Activated T-cell treated with anti-CD3 and anti-CD28 coated beads for 24 hours (primary cell): ENCODE data around the gene APOA5.
"Not testable (repeated sequence)": the region's sequence is repeated elsewhere in the genome, so short reads cannot be mapped to it uniquely, and the experiment has no call there.

Source experiments
- DNase-seq: peaks from one replicate; pipeline ENCODE4 v3.0.0-alpha.2; 2020; ENCODE audit warnings: low read depth

Gene APOA5

GRCh38 chr11:116827461-116827860, 35.8 kb upstream of the APOA5 start:
- no peak for DNase-seq

DNA sequence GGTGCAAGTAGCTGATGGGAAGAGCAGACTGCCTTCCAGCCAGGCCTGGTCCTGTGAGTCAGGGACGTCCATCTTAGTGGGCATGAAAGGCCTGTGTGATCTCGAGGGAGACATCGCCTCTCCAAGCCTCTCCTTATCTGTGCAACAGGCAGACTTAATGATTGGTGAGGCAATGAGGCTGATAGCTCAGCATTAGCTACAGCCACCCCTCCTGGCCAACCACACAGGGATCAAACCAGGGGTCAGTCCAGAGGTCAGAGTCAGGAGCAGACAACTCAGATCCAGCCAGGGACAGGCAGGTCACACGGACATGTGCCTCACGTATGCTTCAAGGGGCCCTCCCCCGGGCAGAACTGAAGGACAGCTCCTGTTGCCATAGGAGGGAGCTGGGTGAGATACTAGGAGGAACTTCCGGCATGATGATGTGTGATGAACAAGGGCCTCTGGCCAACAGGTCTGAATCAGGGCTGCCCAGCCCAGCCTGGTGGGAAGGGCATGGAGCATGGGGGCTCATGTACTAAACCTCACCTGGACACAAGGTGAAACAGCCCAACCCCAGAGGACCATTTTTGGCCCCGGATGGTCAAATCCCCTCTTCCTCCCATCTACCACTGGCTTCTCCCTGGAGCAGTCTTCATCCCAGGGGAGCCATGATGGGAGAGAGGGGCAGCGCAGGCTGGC, 35.2 kb upstream of the APOA5 start:
- no peak for DNase-seq

GRCh38 chr11:116825854-116826750, 34.4 kb upstream of the APOA5 start:
- DNase-seq, result no peak

GRCh38 chr11:116825434-116825833, 33.8 kb upstream of the APOA5 start:
- no peak for DNase-seq

DNA sequence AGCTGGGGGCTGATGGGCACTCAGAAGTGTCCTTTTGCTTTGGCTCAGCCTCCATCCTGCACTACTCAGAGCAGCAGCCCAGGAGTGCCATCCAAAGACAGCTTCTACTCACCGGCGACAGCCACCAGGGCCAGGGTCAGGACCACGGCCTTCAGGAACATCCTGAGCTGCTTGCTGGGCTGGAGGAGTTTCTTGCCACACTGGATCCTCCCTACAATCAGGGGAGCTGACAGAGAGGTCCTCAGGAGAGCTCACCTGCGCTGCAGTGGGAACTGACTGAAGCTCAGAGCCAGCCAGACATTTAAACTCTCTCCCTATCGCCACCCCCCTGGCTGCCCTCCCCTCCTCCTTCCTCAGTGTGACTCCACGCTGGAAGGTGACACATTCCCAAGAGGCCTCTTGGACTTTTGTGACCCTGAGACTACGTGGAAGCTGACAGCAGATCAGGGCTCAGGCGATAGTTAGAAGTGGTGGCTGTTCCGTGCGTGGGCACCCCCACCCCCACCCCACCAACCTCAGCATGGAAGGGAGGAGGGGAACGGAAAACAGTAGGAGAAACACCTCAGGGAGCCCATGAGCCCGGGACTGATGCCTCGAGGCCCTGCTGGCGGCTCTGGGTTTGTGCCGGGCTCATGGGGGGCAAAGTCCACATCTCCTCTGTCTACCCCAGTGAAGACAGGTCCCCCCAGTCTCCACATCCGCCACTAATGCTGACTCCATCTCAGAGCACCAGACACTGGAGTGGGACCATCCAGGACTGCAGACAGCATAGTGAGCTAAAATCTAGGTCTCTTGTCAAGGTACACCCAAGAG, 31.6 kb upstream of the APOA5 start, which contains the start of gene APOA4:
TSS of gene APOA4 (minus strand) at position 274 of the 813 bp plus-strand sequence. CDS start at position 161, 113 bp downstream.
- no peak for DNase-seq

- no peak for DNase-seq
Observed at GRCh38 chr11:116822575-116822974, 30.9 kb upstream of the APOA5 start.

DNA sequence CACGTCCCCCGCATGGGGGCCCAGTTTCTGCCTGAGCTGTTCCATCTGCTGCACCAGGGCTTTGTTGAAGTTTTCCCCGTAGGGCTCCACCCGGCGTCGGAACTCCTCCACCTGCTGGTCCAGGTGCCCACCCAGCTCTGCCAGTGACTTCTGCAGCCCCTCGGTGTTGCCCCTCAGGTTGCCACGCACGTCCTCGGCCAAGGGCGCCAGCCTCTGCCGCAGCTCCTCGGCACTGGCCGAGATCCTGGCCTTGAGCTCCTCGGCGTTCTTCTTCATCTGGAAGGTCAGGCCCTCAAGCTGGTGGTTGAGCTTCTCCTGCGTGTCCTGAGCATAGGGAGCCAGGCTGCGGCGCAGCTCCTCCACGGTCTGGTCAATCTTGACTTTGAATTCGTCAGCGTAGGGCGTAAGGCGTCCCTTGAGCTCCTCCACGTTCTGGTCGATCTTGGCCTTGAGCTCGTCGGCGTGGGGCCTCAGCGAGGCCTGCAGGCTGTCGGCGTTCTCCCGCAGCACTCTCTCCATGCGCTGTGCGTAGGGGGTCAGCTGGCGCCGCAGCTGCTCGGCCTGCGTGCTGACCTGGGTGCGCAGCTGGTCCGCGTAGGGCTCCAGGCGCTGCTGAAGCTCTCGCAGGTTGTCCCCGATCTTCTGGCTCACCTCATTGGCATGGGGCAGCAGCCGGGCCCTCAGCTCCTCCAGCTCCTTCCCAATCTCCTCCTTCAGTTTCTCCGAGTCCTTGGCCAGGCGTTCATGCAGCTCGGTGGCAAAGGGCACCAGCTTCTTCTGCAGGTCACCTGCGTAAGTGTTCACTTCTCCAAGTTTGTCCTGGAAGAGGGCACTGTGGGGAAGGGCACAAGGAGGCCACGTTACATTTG, 29.6 kb upstream of the APOA5 start:
- no peak for DNase-seq

DNA sequence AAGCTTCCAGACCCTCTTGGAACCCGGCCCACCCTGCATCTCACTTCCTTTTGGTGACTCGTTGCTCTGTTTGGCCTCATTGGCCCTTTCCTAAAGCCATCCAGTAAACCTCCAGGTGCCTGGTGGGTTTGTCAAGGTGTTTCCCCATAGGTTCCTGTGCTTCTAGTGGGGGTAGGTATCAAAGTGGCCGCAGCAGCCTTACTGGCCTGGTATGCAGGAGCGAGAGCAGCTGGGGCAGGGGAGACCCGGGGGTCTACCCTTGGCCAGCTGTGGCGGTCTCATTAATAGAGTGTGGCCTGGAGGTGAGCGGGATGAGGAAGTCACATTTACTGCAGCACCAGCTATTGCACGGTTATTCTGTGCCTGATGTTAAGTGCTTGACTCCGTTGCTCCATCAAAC, 27.4 kb upstream of the APOA5 start:
- no peak for DNase-seq

DNA sequence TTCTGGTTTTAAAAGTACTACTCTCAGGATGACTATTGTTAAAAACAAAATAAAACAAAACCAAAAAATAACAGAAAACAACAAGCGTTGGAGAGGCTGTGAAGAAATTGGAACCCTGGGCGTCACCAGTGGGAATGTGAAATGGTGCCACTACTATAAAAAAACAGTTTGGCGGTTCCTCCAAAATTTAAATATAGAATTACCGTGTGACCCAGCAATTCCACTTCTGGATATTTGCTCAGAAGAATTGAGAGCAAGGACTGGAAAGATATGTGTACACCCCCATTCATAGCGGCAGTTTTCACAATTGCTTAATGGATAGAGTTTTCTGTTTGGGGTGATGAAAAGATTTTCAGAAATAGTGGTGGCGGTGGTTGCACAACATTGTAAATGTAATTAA, 22.8 kb upstream of the APOA5 start:
- DNase-seq, result no peak

- no peak for DNase-seq
Observed at GRCh38 chr11:116813781-116814471, 22.2 kb upstream of the APOA5 start.

- DNase-seq, result no peak
Observed at GRCh38 chr11:116813170-116813569, 21.5 kb upstream of the APOA5 start.

- DNase-seq, result no peak
Observed at GRCh38 chr11:116812109-116812508, 20.4 kb upstream of the APOA5 start.

DNA sequence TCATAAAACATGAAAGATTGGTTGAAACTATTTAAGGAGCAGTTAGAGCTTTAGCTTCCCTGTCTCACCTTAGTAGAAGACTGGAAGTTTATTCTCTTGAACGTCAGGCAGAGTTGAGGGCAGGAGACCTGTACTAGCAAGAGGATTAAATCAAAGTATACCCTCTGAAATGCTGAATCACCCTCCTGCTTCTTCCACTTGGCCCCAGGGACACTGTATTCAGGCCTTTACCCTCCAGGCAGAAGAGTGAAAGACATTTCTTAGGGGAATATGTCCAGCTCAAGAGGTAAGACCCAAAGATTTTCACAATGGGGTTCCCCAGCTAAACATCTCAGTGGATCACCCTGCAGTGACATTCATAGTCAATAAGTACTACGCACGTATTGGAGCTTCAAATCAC, 19.5 kb upstream of the APOA5 start:
- DNase-seq, result no peak

- DNase-seq, result no peak
Observed at GRCh38 chr11:116808262-116809175, 16.8 kb upstream of the APOA5 start.

DNA sequence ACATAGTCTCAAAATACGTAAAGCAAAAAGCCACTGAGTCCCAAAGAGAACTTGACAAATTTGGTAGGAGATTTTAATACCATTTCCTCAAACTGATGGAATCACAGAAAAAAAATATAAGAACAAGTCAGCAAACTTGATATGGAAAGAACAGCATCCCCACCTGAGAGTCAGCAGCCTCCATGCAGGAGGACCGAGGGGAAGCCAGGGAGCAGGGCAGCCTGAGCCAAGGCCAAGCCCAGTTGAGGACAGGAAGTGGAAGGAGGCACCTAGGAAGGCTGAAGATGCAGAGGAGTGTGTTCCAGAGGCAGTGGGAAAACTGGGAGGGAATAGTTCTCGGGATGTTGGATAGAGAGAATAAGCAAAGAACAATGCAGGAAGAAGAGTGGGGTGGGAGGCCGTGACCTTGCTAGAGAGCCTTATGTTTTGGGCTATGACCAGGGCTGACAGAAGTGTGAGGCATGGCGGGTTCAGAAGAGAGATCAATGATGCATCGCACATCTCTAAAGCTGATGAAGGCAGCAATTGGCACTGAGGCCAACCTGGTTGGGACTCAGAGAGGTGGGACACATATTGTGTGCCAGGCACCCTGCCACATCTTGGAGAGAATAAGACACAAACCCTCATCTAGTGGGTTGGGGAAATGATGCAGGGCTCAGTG, 16.1 kb upstream of the APOA5 start:
- no peak for DNase-seq

GRCh38 chr11:116804001-116804400, 12.3 kb upstream of the APOA5 start:
- DNase-seq, result no peak

DNA sequence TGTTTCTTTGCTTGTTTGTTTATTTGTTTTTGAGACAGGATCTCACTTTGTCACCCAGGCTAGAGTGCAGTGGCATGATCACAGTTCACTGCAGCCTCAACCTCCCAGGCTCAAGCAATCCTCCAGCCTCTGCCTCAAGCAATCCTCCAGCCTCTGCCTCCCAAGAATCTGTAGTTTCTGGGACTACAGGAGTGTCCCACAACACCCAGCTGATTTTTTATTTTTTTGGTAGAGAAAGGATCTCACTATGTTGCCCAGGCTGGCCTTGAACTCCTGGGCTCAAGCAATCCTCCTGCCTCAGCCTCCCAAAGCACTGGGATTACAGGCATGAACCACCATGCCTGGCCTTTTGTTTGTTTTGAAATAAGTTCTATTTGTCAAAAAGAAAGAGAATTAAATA, 10.0 kb upstream of the APOA5 start:
- not testable (repeated sequence) for DNase-seq

- no peak for DNase-seq
Observed at GRCh38 chr11:116800610-116801009, 8.9 kb upstream of the APOA5 start.

GRCh38 chr11:116798368-116798767, 6.7 kb upstream of the APOA5 start:
- DNase-seq, result no peak
